Fibroblast of skin of left quadriceps (primary cell): ENCODE measurements around the gene GNB4.
A peak's percentile ranks its signal among the peaks of the same experiment; 100 is the strongest.

ENCODE experiments used
- DNase-seq, 2 experiments: peaks; one replicate each; pipeline ENCODE4 v3.0.0-alpha.2; 2013; ENCODE audit warnings: low read depth in 2 of 2

The GNB4 gene

DNA sequence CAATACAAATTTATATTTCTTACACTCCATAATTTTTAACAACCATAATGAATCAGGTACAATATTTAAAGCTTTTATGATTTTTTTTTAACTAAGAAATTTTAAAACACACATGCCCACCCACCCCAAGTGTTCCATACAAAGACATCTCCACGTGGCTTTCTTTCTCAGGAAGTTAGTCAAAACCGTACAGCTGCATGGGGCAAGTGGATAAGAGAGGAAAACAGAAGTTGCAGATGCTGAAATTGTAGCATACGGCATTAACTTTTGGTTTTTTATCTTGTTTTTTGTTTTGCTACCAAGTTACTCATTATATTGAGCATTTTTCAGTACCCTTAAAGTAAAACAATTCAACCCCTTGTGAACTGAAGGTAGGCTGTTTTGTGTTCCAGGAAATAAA is 14.8 kb downstream of the GNB4 start:
- DNase-seq, result no peak

DNA sequence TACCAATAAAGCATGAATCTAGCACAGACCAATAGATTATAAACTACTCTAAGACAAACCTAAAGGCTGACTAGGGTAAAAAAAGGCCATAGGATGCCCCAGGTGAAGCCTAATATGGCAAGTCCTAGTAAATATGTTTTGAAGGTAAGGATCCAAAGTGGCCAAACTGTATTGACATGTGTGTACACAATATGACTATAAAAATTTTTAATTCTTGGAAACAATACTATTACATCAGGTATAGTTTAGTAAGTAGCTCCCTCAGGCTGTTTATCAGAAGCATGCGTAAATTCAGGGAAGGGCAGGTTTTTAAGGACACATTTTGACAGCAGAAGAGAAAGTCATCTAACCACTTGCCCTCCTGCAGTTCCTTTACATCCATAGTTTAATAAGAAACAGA is 18.8 kb downstream of the GNB4 start:
- no peak for DNase-seq

DNA sequence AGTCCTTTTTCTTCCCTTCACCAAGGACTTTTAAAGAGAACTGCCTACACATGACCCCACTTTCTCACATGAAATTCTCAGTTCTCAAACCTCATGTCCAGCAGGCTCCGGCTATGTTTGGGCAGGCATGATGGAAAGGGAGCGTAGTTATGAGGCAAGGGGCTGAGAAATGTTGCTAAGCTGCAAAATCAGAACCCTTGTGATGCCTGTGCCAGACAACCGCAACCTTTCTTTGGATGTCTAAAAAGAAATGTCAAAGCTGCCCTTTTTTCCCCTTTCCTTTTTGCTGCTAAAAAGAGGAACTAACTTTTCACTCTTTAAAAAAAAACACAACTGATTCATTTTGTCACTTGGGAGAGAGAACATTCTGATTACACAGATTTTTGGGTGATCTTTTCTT is 19.2 kb downstream of the GNB4 start:
- DNase-seq, result no peak

DNA sequence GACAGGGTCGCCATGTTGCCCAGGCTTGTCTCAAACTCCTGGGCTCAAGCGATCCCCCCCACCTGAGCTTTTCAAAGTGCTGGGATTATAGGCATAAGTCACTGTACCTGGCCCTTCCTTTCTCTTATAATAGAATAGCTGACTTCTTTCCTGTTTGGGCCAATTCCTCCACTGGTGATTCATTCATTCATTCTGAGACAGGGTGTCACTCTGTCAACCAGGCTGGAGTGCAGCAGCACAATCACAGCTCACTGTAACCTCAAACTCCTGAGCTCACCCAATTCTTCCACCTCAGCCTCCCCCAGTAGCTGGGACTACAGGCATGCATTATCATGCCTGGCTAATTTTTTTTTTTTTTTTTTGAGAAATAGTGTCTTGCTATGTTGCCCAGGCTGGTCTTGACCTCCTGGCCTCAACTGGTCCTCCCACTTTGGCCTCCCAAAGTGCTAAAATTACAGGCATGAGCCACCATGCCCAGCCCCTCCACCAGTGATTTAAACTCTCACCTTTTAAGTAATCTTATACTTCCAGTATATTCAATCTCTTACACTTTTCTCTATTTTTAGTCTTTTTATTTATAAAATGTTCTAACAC is 20.9 kb downstream of the GNB4 start:
- no peak for DNase-seq

DNA sequence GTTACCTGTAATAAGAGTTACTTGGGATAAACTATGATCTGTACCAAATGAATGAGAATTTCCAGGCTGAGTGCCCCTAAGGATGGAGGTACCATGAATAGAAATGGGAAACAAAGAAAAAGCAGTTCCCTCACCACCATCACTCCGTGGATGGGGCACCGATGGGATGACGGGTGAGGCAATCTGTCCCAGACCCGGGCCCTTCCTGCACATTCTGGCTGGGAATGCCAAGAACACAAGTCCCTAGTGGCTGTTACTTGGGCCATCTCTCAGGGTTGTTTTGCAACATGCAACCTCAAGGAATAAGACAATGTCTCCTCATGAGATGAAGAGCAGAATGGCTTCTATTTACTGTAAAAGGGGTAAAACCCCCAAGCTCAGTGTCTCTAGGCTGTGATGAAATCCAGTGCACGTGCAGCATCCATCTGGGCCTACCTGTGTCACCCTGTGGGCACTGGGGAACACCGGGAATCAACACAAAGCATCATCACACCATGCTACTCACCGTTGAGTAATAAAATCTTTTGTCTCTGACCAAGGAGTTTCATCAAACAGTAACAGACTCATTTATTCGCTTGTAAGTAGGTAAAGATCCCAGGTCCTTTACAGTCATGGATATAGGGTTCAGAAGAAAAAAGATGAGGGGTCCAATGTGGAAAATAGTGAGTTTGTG is 22.3 kb downstream of the GNB4 start:
- no peak for DNase-seq

DNA sequence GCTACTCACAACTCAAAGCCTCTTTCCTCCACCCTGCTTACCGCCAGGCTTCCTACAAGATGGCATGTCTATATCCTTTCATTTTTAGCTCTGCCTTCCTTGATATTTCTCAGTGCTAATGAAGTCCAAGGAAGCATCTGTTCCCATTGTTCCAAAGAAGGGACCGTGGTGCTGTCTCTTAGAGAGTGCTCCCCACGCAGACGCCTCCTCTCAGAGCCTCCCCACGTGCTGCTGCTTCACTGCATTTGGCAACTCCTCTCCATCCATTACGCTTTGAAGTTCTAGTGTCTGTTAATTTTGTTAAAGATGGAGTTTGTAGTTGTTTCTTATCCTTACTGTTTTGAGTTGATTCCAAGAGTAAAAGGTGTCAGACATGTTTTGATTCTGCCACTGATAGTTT is 26.2 kb downstream of the GNB4 start:
- DNase-seq, result no peak

DNA sequence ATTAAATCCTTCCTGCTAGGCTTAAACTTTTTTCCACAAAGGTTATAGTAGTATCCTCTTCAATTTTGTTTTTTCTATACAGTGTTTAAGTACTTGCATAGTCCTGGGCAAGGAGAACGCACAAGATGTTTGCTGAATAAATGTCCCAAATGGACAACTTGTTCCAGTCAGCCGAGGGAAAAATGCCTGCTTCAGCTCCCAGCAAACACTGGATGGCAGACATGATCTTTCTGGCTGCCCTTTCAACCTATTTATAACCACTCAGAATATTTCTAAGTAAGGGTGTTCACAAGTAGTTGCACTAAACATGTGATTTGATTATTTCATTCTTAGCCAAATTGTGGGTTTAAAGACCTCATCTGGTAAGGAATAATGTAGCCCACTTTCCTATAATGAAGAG is 29.8 kb downstream of the GNB4 start:
- DNase-seq, result no peak

DNA sequence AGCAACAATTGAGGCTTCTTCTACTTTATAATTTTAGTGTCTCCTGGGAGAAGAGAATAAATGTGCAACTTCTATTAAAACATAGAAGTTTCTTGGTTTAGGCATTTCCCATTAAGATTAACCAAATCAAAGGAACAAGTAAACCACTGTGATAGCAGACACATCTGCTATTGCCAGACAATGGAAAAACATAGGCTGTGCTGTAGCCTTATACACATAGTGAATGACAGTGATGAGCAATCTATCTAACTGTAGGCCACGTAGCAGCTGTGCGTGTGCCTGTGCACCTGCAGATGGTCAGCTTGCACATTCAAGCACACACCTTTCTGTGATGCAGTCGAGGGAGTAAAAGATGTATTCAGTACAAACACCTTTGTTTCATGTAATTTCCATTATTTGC is 32.7 kb downstream of the GNB4 start:
- DNase-seq, result no peak

DNA sequence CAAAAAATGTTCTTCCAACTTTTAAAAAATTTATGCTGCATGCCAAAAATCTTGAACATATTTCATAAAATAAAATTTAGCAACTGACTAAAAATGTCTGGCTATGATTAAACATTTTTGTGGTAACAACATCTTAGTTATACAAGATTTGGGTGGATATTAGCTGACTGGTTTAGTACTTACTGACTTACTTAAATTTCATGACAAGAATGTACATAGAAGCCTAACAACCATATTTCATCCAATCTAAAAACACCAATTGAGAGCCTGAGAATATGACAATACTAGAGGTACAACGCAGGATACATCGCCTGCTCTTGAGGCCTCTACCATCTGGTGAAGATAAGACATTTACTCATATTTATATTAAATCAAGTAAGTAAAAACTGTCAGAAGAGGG is 34.6 kb downstream of the GNB4 start:
- DNase-seq, result peak; percentile 65 to 69

DNA sequence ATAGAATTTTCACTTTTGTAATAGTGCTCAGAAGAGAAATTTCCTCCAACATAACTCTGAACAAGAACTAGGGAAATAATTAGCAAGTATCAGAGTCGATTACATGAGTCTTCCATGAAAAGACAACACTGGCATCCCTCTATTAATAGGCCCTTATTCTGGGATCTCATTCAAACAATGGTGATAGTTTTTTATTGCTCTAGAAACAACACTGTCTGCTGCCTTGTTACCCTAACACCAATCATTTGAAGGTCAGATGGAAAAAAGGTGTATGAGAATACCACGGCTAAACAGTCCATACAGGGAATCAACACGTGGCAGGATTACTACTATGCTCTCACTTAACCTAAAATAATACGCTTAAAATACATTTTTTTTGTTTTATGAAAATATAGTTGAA is 35.9 kb downstream of the GNB4 start:
- no peak for DNase-seq

DNA sequence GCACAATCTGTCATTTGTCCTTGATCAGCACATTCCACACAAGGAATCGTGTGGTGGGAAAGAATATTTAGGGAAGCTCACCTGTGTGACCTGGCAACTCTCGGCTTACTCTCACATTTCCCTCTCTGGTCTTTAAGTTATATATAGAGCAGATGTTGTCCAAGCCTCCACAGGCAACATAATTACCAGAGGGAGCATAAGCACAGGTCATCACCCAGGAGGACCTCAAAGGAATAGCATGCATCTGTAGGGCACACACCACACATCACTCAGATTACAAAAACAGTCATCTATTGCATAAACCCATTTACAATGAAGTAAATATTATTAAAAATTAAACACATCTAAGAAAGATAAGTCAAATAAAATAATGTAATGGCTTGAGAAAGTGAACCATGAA is 36.5 kb downstream of the GNB4 start:
- DNase-seq, result no peak

DNA sequence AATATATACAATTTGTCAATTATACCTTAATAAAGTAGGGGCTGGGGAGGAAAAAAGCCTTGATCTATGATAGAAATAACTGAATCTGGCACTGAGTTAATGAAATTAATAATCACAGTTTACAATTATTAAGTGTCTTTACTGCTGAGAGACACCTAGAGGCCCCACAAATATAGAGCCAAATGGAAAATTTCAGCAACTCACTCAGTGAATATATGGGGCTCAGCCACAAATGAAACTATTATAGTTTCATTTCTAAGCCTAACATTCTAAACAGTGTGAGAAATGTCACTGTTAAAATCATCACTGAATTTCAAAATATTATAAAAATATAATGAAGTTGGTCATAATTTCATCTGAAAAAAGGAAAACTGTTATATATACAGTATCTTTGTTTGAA is 40.3 kb downstream of the GNB4 start:
- DNase-seq, result no peak

DNA sequence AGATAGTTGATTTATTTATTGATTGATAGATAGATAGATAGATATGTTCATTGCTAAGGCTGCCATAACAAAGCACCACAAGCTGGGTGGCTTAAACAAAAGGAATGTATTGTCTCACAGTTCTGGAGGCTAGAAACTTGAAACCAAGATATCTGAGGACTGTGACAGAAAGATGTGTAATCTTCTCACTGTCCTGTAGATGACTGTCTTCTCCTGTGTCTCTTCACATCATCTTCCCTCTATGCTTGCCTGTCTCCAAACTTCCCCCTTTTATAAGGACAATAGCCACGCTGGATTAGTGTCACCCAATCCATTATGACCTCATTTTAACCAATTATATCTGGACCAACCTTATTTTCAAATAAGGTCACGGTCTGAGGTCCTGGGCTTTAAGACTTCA is 40.9 kb downstream of the GNB4 start:
- no peak for DNase-seq

DNA sequence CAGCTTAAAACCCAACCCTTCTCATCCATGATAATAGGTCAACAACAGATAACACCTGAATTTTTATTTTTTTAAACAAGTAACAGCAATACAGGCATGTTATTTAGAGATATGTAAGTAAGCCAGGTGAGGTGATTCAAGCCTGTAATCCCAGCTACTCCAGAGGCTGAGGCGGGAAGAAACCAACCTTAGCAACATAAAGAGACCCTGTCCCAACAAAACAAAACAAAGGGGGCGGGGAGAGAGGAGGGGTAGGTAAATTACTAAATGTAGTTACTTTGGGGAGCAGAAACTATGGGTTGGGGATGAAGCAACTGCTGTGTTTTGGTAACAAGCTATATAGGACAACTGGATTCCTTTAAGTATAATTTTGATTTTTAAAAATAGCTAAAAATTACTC is 47.0 kb downstream of the GNB4 start:
- no peak for DNase-seq

DNA sequence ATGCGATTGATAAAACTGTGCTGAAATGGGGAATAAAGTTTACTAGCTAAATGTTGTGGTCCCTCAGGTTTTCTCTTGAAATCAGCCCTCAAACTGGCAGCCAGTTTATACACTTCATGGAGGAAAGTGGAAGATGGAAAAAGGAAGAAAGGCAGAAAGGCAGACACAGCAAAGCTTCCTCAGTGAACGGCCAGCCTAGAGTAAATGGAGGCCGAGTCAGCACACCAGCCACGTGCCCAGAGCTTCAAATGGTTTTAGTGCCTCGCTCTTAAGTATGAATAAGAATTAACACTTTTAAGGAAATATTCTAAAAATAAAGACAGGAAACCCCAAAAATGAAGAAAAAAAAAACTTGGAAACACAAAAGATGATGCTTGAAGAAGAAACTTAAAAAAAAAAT is 48.3 kb downstream of the GNB4 start:
- DNase-seq, result no peak

DNA sequence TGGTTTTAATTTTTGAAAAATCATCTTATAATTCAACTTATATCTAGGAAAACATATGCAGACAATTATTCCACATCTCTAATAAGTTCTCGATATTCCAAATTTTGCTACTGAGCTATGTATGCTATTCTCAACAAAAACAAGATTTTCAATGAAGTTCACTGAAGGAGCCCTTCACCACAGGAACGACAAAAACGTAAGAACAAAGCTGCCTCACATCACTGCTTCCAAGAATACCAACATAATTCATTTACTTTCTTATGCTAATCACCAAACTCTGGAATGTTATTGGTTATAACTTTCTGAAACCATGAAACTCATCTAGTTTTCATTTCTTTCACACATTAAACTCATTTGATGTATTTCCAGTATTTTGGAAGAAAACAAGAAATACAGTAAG is 49.7 kb downstream of the GNB4 start:
- no peak for DNase-seq

DNA sequence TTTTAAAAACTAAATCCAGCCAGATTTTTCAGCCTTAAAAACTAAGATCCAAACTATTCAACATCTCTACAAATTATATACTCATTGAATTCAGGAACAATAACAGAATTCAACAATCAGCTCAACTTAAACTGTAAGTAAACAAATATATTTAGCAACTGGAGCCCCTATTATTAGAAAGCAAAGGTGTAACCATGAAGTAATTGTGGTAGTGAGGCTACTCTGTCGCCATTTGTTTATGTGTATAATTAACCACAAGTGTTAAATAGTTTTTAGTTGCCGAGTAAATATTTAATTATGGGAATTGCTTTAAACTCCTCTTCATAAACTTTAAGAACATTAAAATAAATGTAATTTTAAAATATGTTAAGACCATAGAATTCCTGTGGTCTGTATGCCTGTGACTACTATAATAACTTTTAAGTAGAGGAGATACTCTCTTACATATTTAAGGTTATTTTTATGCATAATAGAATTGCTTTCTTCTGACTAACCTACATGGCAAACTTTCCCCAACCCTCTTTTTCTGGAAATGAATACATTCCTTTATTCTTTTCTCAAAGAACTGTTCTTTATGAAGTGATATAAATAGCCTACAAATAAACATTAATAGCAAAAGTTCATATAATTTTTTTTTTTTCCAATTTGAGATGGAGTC is 52.6 kb downstream of the GNB4 start:
- peak; percentile 16 to 21 for DNase-seq

DNA sequence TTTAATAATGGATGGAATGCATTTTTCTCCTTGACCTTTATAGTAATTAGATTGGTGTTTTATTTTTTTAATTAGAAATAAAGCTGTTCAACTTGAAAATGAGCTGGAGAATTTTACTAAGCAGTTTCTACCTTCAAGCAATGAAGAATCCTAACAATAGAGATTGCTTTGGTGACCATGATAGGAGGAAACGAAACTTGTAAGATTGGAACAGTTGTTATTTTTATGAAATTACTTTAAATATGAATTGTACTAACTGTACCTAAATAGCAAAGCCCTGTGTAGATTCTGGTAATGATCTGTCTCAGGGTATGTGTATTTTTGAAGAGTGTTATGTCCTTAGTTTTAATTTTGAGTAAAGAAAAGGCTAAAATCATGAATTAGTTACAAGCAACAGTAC is 59.4 kb downstream of the GNB4 start:
- DNase-seq, result no peak

DNA sequence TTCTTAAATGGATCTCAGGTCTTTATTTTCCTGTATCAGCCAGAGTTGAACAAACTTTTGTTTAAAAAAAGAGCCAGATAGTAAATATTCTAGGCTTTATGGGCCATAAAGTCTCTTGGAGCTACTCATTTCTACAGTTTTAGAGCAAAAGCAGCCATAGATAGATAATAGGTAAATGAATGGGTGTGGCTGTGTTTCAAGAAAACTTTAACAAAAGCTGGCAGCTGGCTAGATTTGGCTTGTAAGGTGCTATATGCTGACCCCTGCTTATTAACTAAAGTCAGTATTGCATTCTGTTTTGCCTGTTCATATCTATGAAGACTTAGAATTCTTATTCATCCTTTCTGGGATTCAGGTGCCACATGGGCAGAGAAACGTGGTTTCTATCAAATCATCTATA is 74.8 kb downstream of the GNB4 start:
- no peak for DNase-seq

DNA sequence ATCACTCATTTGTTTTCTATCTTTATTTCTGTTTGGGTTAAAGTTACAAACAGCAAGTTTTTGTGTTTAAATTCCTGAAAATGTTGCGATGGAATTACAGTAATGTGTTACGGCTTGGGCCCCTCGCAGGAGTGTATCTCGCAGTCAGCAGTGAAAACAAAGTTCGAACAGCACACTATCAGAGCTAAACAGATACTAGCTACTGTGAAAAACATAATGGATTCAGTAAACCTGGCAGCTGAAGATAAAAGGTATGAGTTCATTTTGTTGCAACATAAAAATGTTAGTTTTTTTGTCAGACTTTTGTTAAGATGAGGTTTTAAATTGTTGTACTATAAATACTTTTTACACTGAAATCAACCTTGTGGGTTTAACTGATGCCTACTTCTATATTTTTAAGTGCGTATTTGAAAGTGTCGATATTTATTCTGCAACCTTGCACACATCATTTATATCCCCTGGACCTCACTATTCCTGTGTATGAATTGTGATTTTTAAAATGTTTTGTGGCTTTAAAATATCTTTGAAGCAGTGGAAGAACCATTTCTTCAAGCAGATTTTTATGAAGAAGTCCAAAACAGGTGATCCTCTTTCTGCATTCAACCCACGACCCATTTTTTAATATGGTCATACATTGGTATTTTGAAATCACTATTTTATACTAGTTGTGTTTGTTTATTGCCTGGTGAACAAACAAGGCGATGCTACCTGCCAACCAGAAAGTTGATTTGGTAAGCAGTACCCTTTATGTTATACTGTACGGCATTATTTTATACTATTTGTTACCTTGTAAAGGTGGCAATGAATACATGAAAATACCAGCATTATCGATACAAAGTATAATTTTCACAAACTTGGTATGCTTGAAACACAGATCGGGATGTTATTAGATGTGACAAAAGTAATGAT is 75.9 kb downstream of the GNB4 start:
- no peak for DNase-seq

DNA sequence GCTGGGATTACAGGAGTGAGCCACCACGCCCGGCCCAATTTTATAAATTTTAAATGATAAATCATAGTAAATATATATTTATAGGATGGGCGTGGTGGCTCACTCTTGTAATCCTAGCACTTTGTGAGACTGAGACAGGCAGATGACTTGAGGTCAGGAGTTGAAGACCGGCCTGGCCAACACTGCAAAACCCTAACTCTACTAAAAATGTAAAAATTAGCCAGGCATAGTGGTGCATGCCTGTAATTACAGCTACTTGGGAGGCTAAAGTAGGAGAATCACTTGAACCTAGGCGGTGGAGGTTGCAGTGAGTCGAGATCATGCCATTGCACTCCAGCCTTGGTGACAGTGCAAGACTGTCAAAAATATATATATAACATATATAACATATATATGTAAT is 77.3 kb downstream of the GNB4 start:
- DNase-seq, result no peak

DNA sequence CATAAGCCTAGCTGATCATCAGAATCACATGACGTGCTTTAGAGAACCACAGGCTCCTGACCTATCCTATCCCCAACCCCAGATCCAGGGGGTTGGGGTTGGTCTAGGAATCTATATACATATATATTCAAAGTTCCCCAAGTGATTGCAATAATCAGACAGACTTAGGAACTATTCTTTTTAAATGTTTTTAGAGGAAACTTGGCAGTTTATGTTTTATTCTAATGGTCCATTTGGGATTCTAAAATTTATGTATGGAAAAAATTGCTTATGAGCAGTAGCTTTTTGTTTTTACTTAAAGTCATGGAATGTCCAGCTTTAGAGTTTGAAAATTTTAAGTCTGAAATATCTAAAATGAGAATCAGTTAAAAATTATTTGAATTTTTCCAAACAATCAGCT is 81.6 kb downstream of the GNB4 start:
- no peak for DNase-seq

DNA sequence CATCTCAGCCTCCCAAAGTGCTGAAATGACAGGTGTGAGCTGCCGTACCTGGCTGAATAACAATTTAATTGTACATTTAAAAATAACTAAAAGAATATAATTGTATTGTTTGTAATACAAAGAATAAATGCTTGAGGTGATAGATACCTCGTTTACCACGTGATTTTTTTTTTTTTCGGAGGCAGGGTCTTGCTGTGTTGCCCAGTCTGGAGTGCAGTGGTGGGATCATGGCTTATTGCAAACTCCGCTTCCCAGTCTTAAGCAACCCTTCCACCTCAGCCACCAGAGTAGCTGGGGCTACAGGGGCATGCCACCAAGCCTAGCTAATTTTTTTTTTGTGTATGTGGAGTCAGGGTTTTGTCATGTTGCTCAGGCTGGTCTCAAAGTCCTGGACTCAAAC is 87.9 kb downstream of the GNB4 start:
- no peak for DNase-seq
